ENCODE data around the gene PLXNA1.

The PLXNA1 gene

DNA sequence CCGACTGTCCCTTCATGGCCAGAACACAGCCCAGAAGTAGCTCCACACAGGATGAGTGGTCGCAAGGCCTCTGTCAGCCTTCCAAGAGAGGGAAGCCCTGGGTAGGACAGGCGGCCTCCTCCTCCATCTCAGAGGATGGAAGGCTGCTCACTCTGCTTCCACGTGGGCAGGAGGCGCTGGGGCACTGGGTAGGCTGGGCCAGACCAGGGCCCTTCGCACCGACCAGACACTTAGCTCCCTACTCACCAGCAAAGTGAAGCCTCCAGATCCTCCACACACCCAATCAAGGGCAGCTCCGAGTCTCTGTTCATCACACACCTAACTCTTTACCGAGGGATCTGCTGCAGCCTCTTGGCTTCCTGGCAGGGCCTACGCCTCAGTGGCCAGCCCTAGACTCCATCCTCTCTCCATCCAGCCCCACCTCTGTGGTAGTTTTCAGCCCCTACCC lies 24.3 kb upstream of the PLXNA1 start:
- no peak overlapping the region for H3K27ac ChIP-seq
- TF ChIP-seq, protein P1, sequence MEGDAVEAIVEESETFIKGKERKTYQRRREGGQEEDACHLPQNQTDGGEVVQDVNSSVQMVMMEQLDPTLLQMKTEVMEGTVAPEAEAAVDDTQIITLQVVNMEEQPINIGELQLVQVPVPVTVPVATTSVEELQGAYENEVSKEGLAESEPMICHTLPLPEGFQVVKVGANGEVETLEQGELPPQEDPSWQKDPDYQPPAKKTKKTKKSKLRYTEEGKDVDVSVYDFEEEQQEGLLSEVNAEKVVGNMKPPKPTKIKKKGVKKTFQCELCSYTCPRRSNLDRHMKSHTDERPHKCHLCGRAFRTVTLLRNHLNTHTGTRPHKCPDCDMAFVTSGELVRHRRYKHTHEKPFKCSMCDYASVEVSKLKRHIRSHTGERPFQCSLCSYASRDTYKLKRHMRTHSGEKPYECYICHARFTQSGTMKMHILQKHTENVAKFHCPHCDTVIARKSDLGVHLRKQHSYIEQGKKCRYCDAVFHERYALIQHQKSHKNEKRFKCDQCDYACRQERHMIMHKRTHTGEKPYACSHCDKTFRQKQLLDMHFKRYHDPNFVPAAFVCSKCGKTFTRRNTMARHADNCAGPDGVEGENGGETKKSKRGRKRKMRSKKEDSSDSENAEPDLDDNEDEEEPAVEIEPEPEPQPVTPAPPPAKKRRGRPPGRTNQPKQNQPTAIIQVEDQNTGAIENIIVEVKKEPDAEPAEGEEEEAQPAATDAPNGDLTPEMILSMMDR (IDR thresholded peaks at IDR 0.05), result no peak
- TF ChIP-seq ZFX (IDR thresholded peaks at IDR 0.05; ENCODE audit: borderline replicate concordance), result no peak

DNA sequence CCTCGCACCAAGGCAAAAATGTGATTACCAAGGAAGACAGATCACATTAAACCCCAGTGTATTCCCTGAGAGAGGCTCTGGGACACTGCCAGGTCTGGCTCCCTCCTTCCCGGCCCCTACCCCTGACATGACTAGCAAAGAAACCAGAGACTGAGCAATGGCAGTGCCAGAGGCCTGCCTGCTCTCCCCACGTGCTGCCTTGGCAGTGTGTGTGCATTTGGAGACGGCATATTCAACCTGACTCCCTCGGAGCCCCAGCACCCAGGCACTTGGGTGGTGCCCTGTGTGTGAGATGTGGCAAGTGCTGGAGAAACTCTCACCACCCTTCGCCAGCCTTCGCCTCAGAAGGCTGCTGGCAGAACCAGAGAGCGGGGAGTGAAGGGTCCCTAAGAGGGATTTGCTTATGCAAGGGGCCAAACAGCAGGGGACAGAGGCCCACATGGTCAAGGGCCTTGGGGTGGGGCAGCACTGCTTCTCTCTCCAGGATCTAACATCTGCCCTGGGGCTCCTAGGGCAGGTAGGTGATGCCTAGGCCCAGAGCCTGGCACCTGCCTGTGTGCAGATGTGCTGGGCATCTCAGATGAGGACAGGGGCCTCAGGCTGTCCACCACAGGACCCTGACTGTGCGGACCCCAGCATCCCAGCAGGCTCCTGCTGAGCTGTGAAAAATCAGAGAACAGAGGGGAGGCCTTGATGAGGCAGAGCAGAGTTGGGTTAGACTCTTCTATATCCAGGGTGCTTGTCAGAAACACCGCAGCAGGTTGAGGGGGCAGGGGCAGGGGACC lies 23.6 kb upstream of the PLXNA1 start:
- no peak overlapping the region for H3K27ac ChIP-seq
- TF ChIP-seq, protein P1 (IDR thresholded peaks at IDR 0.05), result no peak
- TF ChIP-seq ZFX (IDR thresholded peaks at IDR 0.05; ENCODE audit: borderline replicate concordance), result no peak

DNA sequence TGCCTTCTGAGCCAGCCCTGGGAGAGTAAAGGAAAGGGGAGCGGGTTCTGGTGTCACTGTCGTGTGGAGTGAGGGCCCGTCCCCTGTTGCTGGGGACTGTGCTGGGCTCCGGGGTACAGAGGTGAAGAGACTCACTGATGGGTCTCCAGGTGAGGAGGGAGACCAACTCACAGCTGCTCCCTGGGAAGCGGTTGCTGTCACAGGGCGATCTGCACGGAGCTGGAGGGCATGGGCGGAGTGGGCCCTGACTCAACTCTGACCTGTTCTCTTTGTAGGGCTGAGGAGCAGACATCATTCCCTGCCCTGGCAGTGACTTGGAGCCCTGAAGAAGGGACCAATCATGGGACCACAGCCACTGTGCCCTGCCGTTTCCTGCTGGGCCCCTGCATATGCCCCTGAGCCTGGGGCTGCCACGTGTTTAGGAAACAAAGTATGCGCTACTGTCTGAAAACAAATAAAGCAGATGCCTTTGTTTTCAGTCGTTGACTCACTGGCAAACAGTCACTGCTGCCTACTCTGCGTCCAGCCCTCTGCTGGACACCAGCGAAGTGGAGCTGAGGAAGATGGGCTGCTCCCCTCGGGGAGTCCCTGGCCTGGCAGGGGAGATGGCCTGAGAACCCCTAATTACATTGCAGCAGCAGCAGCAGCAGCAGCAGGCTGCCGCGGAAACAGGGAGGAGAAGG lies 22.9 kb upstream of the PLXNA1 start:
- TF ChIP-seq ZFX (IDR thresholded peaks at IDR 0.05; ENCODE audit: borderline replicate concordance), result no peak
- TF ChIP-seq, protein P1 (IDR thresholded peaks at IDR 0.05), result no peak

DNA sequence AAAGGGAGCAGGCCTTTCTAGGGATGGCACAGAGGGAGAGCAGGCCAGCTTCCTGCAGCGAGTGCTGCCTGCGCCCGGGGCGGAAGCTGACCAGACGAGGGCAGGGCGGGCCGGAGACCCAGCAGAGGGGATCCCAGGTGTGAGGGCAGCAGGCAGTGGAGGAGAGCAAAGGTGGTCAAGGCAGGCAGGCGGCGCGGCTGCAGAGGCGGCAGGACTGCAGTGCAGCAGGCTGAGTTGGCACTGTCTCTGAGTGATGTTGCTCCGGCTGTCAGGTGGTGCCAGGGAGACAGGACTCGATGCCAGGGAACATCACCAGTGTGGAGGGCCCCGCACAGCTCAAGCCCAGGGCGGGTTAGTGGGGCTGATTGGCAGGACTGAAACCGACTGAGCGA lies 22.3 kb upstream of the PLXNA1 start:
- H3K27ac ChIP-seq, result no peak overlapping the region
- no peak for TF ChIP-seq ZFX (IDR thresholded peaks at IDR 0.05; ENCODE audit: borderline replicate concordance)
- TF ChIP-seq, protein P1 (IDR thresholded peaks at IDR 0.05), result no peak

More for the DNA sequence above, 22.9 kb upstream of the PLXNA1 start:
- H3K27ac ChIP-seq, result no peak overlapping the region

DNA sequence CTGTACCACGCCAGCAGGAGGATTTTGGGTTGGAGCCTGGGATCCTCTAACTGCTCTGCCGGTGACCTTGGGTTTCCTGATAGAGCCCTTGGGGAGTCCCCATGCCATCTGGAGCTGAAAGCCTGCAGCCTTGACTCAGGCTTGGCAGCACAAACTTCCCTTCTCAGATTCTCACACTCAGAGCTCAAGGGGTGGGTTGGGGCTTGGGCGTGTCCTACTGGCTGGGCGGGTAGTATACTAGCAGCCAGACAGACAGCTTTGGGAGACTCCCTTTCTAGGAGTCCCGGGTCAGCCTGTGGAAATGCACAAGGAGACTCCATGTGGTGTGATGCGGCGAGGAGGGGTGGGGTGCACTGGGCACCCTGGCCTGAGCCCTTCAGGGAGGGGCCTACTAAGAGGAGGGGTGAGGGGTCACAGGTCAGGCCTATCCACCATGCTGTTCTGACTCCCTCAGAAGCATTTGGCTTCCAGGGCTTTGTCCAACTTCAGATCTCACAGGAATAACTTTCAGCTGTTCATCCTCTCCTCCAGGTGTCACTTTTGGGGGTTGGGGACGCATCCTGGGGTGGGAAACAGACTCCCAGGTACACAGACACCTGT lies 21.6 kb upstream of the PLXNA1 start:
- TF ChIP-seq, protein P1 (IDR thresholded peaks at IDR 0.05), result no peak
- no peak overlapping the region for H3K27ac ChIP-seq

DNA sequence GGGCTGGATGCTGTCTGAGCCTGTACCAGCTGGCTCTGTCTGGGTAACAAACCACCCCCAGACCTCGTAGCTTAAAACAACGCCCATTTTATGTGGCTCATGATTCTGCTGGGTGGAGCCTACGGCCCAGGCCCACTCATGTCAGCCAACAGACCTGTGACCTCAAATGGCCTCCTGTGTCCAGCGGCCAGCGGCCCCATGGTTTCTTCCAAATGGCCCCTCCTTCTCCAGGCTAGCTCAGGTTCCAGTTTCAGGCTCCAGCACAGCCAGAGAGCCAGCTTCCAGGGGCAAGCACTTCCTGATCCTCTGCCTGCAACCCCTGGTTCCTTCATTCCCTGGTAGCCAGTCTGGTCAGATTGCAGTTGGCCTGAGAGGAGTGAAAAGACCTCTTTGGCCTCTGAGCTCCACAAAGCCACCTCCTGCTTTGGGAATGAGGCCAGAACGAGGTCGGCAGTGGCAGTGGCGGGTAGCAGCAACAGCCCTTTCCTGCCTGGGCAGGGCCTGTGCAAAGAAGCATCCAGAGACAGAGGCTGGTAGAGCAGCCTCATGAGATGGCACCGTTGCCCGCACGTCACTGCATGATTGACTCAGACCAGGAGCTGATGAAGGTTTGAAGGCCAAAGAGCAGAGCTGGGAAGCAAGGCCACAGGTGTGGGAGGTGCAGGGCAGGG lies 21.0 kb upstream of the PLXNA1 start:
- H3K27ac ChIP-seq, result no peak overlapping the region
- no peak for TF ChIP-seq ZFX (IDR thresholded peaks at IDR 0.05; ENCODE audit: borderline replicate concordance)
- TF ChIP-seq, protein P1 (IDR thresholded peaks at IDR 0.05), result no peak

All from 22Rv1 (cell line).